GM12891 (cell line): ENCODE results near the gene GALNT10.

Experiments
- DNase-seq: peaks from one replicate; pipeline ENCODE4 v3.0.0; 2011; ENCODE audit warnings: low spot score; ENCODE audit not compliant: insufficient read length
- FAIRE-seq: peaks from 2 replicates; lab custom pipeline; 2011; peaks lifted over from hg19 to GRCh38; lab: Jason Lieb, UNC
- PAX5 ChIP-seq: IDR thresholded peaks from 2 replicates; pipeline ENCODE4 v1.6.1; 2011; ENCODE audit warnings: low read length, moderate library complexity, mild to moderate bottlenecking; ENCODE audit not compliant: insufficient read depth, severe bottlenecking
- POLR2A ChIP-seq: IDR thresholded peaks from 2 replicates; pipeline ENCODE4 v1.6.1; 2011; ENCODE audit warnings: low read depth, low read length, control low read depth
- POLR2AphosphoS5 ChIP-seq: IDR thresholded peaks from 2 replicates; pipeline ENCODE4 v1.6.1; 2011; ENCODE audit warnings: low read depth, low read length, control low read depth
- POU2F2 ChIP-seq: IDR thresholded peaks from 2 replicates; pipeline ENCODE4 v1.6.1; 2011; ENCODE audit warnings: low read depth, mild to moderate bottlenecking, control low read depth, low read length, moderate library complexity
- SPI1 ChIP-seq: IDR thresholded peaks from 2 replicates; pipeline ENCODE4 v1.6.1; 2011; ENCODE audit warnings: low read depth, low read length, control low read depth
- TAF1 ChIP-seq: IDR thresholded peaks from 2 replicates; pipeline ENCODE4 v1.6.1; 2011; ENCODE audit warnings: low read depth, low read length, control low read depth

GALNT10 gene

GRCh38 chr5:154451957-154452356, 261.4 kb downstream of the GALNT10 start:
- TF ChIP-seq POLR2A (no peak), POLR2AphosphoS5 (no peak), TAF1 (no peak), SPI1 (no peak), POU2F2 (no peak)
- no peak for FAIRE-seq
- no peak for DNase-seq

- FAIRE-seq, result no peak
Observed at GRCh38 chr5:154455585-154455984, 265.1 kb downstream of the GALNT10 start.

GRCh38 chr5:154456540-154456939, 266.0 kb downstream of the GALNT10 start:
- no peak for FAIRE-seq
- TF ChIP-seq TAF1 (no peak), SPI1 (no peak), POLR2AphosphoS5 (no peak), POLR2A (no peak), POU2F2 (no peak), PAX5 (no peak)

More at GRCh38 chr5:154455585-154455984, 265.1 kb downstream of the GALNT10 start:
- TF ChIP-seq POLR2AphosphoS5, result no peak
- no peak for TF ChIP-seq POLR2A
- no peak for TF ChIP-seq POU2F2
- TF ChIP-seq PAX5, result no peak
- TF ChIP-seq TAF1, result no peak
- TF ChIP-seq SPI1, result no peak
- DNase-seq, result no peak

GRCh38 chr5:154459015-154459414, 268.5 kb downstream of the GALNT10 start:
- DNase-seq, result no peak

More at GRCh38 chr5:154456540-154456939, 266.0 kb downstream of the GALNT10 start:
- DNase-seq, result no peak

GRCh38 chr5:154460172-154460571, 269.6 kb downstream of the GALNT10 start:
- TF ChIP-seq TAF1 (no peak), SPI1 (no peak), PAX5 (no peak), POLR2A (no peak), POU2F2 (no peak)
- FAIRE-seq (no peak), DNase-seq (no peak)

More at GRCh38 chr5:154459015-154459414, 268.5 kb downstream of the GALNT10 start:
- FAIRE-seq, result no peak
- TF ChIP-seq PAX5, result no peak
- TF ChIP-seq SPI1, result no peak
- no peak for TF ChIP-seq TAF1
- TF ChIP-seq POLR2A, result no peak
- no peak for TF ChIP-seq POU2F2

GRCh38 chr5:154461531-154461930, 271.0 kb downstream of the GALNT10 start:
- DNase-seq (no peak), FAIRE-seq (no peak)
- no peak for TF ChIP-seq TAF1
- no peak for TF ChIP-seq POLR2AphosphoS5
- no peak for TF ChIP-seq POU2F2
- no peak for TF ChIP-seq POLR2A
- no peak for TF ChIP-seq PAX5
- no peak for TF ChIP-seq SPI1

GRCh38 chr5:154464438-154464837, 273.9 kb downstream of the GALNT10 start:
- TF ChIP-seq SPI1 (no peak), TAF1 (no peak), POLR2A (no peak), POU2F2 (no peak), PAX5 (no peak), POLR2AphosphoS5 (no peak)
- FAIRE-seq (no peak), DNase-seq (no peak)

- DNase-seq, result no peak
- FAIRE-seq, result no peak
- no peak for TF ChIP-seq POLR2A
- no peak for TF ChIP-seq TAF1
- TF ChIP-seq SPI1, result no peak
- no peak for TF ChIP-seq POU2F2
- TF ChIP-seq POLR2AphosphoS5, result no peak
- TF ChIP-seq PAX5, result no peak
Observed at GRCh38 chr5:154465169-154465568, 274.6 kb downstream of the GALNT10 start.

GRCh38 chr5:154466147-154466546, 275.6 kb downstream of the GALNT10 start:
- FAIRE-seq (no peak), DNase-seq (no peak)

GRCh38 chr5:154466671-154467070, 276.1 kb downstream of the GALNT10 start:
- no peak for FAIRE-seq
- DNase-seq, result no peak
- no peak for TF ChIP-seq POU2F2

More at GRCh38 chr5:154466147-154466546, 275.6 kb downstream of the GALNT10 start:
- TF ChIP-seq POLR2AphosphoS5, result no peak
- TF ChIP-seq SPI1, result no peak
- TF ChIP-seq POLR2A, result no peak
- TF ChIP-seq POU2F2, result no peak
- no peak for TF ChIP-seq TAF1
- TF ChIP-seq PAX5, result no peak
